Measurements from ENCODE around the gene CARD11.

Gene CARD11

DNA sequence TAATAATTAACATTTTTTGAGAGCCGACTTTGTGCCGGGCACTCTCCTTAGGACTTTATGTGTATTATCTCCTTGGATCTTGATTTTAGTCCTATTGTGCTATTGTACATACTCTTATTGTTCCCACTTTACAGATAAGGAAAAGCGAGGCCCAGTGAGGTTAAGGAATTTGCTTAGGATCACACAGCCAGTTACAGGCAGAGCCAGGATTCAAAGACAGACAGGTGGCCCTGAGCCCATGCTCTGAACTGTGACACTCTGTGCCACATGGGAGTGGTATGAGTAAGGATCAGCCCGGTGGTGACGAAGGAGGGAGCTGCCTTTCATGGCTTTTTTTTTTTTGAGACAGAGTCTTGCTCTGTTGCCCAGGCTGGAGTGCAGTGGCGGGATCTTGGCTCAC lies 183.7 kb downstream of the CARD11 start:
- H3K27me3 Mint-ChIP-seq = no peaks in the 10 kb centered on the region
- no peak overlapping the region for H3K4me3 Mint-ChIP-seq
- H3K4me1 Mint-ChIP-seq = peaks cover 28% of the 10 kb centered on the region
- ATAC-seq = no peak
- no peak for DNase-seq
- H3K27ac Mint-ChIP-seq = no peak overlapping the region
- no peaks in the 10 kb centered on the region for H3K9me3 Mint-ChIP-seq

DNA sequence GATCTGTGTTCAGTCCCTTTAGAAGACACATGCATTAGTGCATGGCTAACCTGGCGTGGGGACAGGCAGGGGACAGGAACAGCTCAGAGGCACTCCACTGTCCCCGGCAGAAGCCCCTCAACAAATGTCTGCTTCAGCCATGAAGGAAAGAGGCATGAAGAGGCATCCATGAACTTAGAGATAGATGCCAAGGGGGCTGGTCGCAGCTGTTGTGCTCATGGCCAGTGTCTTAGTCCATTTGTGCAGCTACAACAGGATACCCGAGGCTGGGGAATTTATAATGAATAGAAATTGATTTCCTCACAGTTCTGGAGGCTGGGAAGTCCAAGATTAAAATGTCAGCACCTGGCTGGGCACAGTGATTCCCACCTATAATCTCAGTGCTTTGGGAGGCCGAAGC lies 185.0 kb downstream of the CARD11 start:
- Mint-ChIP-seq H3K4me1 (peaks cover 15% of the 10 kb centered on the region), H3K9me3 (no peaks in the 10 kb centered on the region), H3K4me3 (no peak overlapping the region), H3K27me3 (no peaks in the 10 kb centered on the region), H3K27ac (no peak overlapping the region)
- no peak for ATAC-seq
- no peak for DNase-seq

DNA sequence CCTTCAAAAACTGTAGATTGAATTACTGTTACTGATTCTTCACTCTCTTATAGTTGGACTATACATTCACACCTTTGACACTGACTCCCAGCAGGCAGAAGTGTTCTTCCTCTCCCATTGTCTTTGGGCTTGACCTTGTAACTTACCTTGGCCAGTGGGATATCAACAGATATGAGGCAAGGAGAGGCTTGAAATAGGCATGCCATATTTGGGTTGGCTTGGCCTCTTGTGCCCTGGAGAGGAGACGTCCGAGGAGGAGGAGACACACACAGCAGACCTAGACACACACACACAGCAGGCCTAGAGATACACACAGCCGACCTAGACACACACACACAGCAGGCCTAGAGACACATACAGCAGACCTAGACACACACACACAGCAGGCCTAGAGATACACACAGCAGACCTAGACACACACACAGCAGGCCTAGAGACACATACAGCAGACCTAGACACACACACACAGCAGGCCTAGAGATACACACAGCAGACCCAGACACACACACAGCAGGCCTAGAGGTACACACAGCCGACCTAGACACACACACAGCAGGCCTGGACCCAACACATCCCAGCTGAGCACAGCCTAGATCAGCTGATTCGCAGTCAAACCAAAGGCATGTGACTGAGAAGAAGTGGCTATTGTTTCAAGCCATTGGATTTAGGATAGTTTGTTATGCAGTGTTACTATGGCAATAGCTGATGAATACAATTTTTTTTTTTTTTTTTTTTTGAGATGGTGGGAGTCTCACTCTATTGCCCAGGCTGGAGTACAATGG lies 187.1 kb downstream of the CARD11 start:
- no peaks in the 10 kb centered on the region for H3K9me3 Mint-ChIP-seq
- ATAC-seq (no peak), DNase-seq (no peak)
- no peaks in the 10 kb centered on the region for H3K4me1 Mint-ChIP-seq
- H3K4me3 Mint-ChIP-seq = no peak overlapping the region
- H3K27me3 Mint-ChIP-seq = no peaks in the 10 kb centered on the region
- no peak overlapping the region for H3K27ac Mint-ChIP-seq

All from stimulated activated naive CD8-positive, alpha-beta T cell treated with anti-CD3 and anti-CD28 coated beads, Interleukin-15, amount 100 ng/mL, for 72 hours (primary cell).